Neural progenitor cell (in vitro differentiated cells): ENCODE results near the gene MGLL. TPM values are rescaled to one million over a fixed set of nuclear protein-coding genes. Genes with fewer than 3 reads are reported as not detected.

Experiments
- DNase-seq: peaks from one replicate; pipeline ENCODE4 v3.0.0-alpha.2; 2016; ENCODE audit warnings: low spot score
- H2AFZ ChIP-seq: fragments of 200-600 bp; sonication (generic); replicated peaks from 2 replicates; pipeline ENCODE4 v1.6.1; 2016; ENCODE audit warnings: antibody characterized with exemption
- H3F3A ChIP-seq: fragments of 200-600 bp; sonication (generic); 2 replicates; pipeline ENCODE4 v1.6.1; 2016; ENCODE audit warnings: antibody characterized with exemption, low read depth
- H3K27ac ChIP-seq: fragments of 200-600 bp; sonication (generic); 2 replicates; pipeline ENCODE4 v1.5.1; 2016; ENCODE audit warnings: mild to moderate bottlenecking
- H3K27me3 ChIP-seq: fragments of 200-600 bp; sonication (generic); 2 replicates; pipeline ENCODE4 v1.6.1; 2016; ENCODE audit warnings: mild to moderate bottlenecking, moderate library complexity
- H3K36me3 ChIP-seq: fragments of 200-600 bp; sonication (generic); 2 replicates; pipeline ENCODE4 v1.5.1; 2016
- H3K4me1 ChIP-seq: fragments of 200-600 bp; sonication (generic); 2 replicates; pipeline ENCODE4 v1.6.1; 2016; ENCODE audit warnings: mixed run types
- H3K4me2 ChIP-seq: fragments of 200-600 bp; sonication (generic); 2 replicates; pipeline ENCODE4 v1.6.1; 2016
- H3K4me3 ChIP-seq: fragments of 200-600 bp; sonication (generic); 2 replicates; pipeline ENCODE4 v1.5.1; 2016
- H3K79me2 ChIP-seq: fragments of 200-600 bp; sonication (generic); 2 replicates; pipeline ENCODE4 v1.6.1; 2016; ENCODE audit warnings: low read depth
- H3K9ac ChIP-seq: fragments of 200-600 bp; sonication (generic); 2 replicates; pipeline ENCODE4 v1.6.1; 2016
- H3K9me3 ChIP-seq: fragments of 200-600 bp; sonication (generic); 2 replicates; pipeline ENCODE4 v1.5.1; 2016; ENCODE audit warnings: low read depth
- H4K20me1 ChIP-seq: fragments of 200-600 bp; sonication (generic); 2 replicates; pipeline ENCODE4 v1.6.1; 2016; ENCODE audit warnings: low read depth
- H3K27ac Mint-ChIP-seq: 3 replicates; pipeline ENCODE4 v1.8.0; 2021; ENCODE audit warnings: mixed read lengths
- H3K27me3 Mint-ChIP-seq: 2 replicates; pipeline ENCODE4 v1.8.0; 2022; ENCODE audit warnings: low read depth, mild to moderate bottlenecking, inconsistent platforms, moderate library complexity, mixed read lengths; ENCODE audit not compliant: insufficient read depth
- H3K36me3 Mint-ChIP-seq: 3 replicates; pipeline ENCODE4 v1.8.0; 2021; ENCODE audit warnings: mixed read lengths
- H3K4me1 Mint-ChIP-seq: 3 replicates; pipeline ENCODE4 v1.8.0; 2021; ENCODE audit warnings: mixed read lengths
- H3K4me3 Mint-ChIP-seq: 3 replicates; pipeline ENCODE4 v1.8.0; 2021; ENCODE audit warnings: mild to moderate bottlenecking, moderate library complexity, mixed read lengths
- H3K9me3 Mint-ChIP-seq: 3 replicates; pipeline ENCODE4 v1.8.0; 2020; ENCODE audit warnings: mixed read lengths
- EZH2 ChIP-seq: fragments of 200-600 bp; sonication (generic); IDR thresholded peaks from 2 replicates; pipeline ENCODE4 v1.6.1; 2017; ENCODE audit warnings: antibody characterized with exemption, mild to moderate bottlenecking, moderate library complexity
- EZH2phosphoT487 ChIP-seq: fragments of 200-600 bp; sonication (generic); IDR thresholded peaks from 2 replicates; pipeline ENCODE4 v1.6.1; 2017; ENCODE audit warnings: antibody characterized with exemption
- total RNA-seq: library from RNA; depleted of rRNA; stranded (reverse); fragments of >200 nt; gene quantifications from 2 replicates; pipeline ENCODE4 v1.2.3, GENCODE V29; 2015; ENCODE audit warnings: low replicate concordance
- TF ChIP-seq, protein P1 (sequence below): fragments of 200-600 bp; sonication (generic); IDR thresholded peaks from 2 replicates; pipeline ENCODE4 v1.5.1; 2017; ENCODE audit warnings: antibody characterized with exemption, mild to moderate bottlenecking

The MGLL gene
- total RNA-seq, 1 donor from 2014 or later, result 0.15 TPM

DNA sequence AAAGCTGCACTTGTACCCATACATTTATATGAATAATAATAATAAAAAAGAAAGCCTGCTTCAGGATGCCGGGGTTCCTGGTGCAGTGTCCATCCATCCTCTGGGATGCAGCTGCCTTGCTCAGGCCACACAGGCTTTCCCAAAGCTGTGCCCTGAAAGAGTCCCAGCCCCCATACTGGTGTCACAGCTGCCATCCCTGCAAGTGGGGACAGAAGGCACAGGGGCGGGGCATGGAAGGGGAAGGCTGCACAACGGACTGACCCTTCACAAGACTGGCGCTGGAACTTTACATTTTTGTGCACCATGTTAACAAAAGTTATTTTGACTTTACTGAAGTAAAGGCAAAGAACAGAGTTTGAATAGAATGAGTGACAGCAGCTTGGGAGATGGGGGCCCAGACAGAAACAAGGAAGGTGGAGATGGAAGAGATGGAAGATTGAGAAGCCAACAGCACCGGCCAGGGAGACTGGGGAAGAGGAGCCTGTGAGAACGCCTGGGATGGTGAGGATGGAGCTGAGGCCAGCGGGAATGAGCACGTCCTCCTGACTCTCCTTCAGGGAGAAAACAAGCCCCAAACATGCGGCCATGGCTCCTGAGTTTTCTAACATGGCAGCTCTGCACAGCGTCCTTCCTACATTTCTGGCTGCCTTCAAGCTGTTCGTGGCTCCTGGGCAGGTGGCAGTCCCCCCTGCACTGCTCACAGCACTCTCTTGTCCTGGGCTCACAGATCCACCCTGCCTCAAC, 76.5 kb downstream of the MGLL start:
- Histone ChIP-seq H3K36me3 (no peaks in the 10 kb centered on the region), H3K9me3 (no peaks in the 10 kb centered on the region), H3K27me3 (no peaks in the 10 kb centered on the region), H3K4me3 (no peak overlapping the region), H3K4me2 (no peak overlapping the region), H3K4me1 (no peaks in the 10 kb centered on the region), H3F3A (no peaks in the 10 kb centered on the region), H3K79me2 (no peaks in the 10 kb centered on the region), H2AFZ (no peak overlapping the region), H3K27ac (no peak overlapping the region), H4K20me1 (no peaks in the 10 kb centered on the region), H3K9ac (no peak overlapping the region)
- Mint-ChIP-seq H3K9me3 (no peaks in the 10 kb centered on the region), H3K27me3 (peaks cover 4% of the 10 kb centered on the region), H3K4me3 (no peak overlapping the region), H3K27ac (no peak overlapping the region), H3K4me1 (peaks cover 18% of the 10 kb centered on the region), H3K36me3 (no peaks in the 10 kb centered on the region)
- DNase-seq, result no peak
- TF ChIP-seq, protein P1, sequence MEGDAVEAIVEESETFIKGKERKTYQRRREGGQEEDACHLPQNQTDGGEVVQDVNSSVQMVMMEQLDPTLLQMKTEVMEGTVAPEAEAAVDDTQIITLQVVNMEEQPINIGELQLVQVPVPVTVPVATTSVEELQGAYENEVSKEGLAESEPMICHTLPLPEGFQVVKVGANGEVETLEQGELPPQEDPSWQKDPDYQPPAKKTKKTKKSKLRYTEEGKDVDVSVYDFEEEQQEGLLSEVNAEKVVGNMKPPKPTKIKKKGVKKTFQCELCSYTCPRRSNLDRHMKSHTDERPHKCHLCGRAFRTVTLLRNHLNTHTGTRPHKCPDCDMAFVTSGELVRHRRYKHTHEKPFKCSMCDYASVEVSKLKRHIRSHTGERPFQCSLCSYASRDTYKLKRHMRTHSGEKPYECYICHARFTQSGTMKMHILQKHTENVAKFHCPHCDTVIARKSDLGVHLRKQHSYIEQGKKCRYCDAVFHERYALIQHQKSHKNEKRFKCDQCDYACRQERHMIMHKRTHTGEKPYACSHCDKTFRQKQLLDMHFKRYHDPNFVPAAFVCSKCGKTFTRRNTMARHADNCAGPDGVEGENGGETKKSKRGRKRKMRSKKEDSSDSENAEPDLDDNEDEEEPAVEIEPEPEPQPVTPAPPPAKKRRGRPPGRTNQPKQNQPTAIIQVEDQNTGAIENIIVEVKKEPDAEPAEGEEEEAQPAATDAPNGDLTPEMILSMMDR, result no peak
- no peak for TF ChIP-seq EZH2
- no peak for TF ChIP-seq EZH2phosphoT487

DNA sequence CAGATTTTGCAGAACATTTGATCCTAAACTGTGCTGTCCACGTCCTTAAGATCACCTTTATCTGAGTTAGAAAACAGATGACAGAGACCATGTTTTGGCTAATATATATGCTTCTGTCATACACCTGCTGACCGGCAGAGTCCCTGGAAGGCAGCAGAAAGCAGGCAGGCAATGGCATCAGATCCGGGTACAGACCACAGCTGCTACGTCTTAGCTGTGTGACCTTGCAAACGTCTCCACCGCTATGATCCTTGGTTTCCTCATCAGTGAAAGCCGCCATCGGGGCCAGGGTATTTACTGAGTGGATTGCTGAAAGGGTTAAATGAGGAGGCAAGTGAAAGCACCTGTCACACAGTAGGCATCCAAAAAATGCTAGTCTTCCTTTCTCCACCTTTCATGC, 77.4 kb downstream of the MGLL start:
- Histone ChIP-seq H4K20me1 (no peaks in the 10 kb centered on the region), H3K4me3 (no peak overlapping the region), H3K27ac (no peak overlapping the region), H3F3A (no peaks in the 10 kb centered on the region), H3K4me1 (no peaks in the 10 kb centered on the region), H3K79me2 (no peaks in the 10 kb centered on the region), H3K27me3 (no peaks in the 10 kb centered on the region), H2AFZ (no peak overlapping the region), H3K4me2 (no peak overlapping the region), H3K9me3 (no peaks in the 10 kb centered on the region), H3K36me3 (no peaks in the 10 kb centered on the region), H3K9ac (no peak overlapping the region)
- Mint-ChIP-seq H3K9me3 (no peaks in the 10 kb centered on the region), H3K36me3 (no peaks in the 10 kb centered on the region), H3K27me3 (peaks cover 4% of the 10 kb centered on the region), H3K4me3 (no peak overlapping the region), H3K4me1 (peaks cover 8% of the 10 kb centered on the region), H3K27ac (no peak overlapping the region)
- TF ChIP-seq EZH2 (no peak), EZH2phosphoT487 (no peak)
- DNase-seq, result no peak

DNA sequence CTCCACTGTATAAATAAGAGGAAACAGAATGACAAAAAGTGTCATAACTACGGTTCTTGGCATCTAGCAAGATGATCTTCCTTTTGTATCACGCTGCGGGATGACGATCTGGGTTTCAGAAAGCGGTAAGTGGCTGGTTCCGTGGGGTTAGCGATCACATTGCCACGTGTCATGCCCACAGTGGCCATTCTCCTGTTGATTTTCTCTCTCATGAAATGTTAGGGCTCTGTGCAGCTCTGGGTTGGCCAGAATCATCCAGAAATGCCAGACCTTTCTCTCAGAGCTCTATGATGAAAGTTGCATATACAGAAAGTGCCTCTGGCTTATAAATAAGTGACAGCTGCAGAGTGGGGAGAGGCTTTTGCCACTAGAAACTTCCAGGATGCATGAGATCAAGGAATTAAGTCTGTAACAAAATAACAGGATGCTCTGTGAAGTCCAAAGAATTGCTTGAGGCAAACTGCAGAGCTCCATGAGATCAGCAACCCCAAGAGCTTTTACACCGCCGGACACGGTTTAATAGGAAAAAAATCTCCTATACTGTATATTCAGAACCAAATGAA, 78.0 kb downstream of the MGLL start:
- H3K27me3 ChIP-seq, result no peaks in the 10 kb centered on the region
- no peaks in the 10 kb centered on the region for H3K9me3 Mint-ChIP-seq
- peaks cover 3% of the 10 kb centered on the region for H3K4me1 Mint-ChIP-seq
- no peaks in the 10 kb centered on the region for H3K79me2 ChIP-seq
- H3F3A ChIP-seq, result no peaks in the 10 kb centered on the region
- H3K27ac Mint-ChIP-seq, result no peak overlapping the region
- no peak overlapping the region for H3K27ac ChIP-seq
- H3K9ac ChIP-seq, result no peak overlapping the region
- H2AFZ ChIP-seq, result no peak overlapping the region
- no peak overlapping the region for H3K4me3 Mint-ChIP-seq
- H3K36me3 ChIP-seq, result no peaks in the 10 kb centered on the region
- no peak for DNase-seq
- H3K4me1 ChIP-seq, result no peaks in the 10 kb centered on the region
- H3K27me3 Mint-ChIP-seq, result peaks cover 4% of the 10 kb centered on the region
- TF ChIP-seq, protein P1, result no peak
- TF ChIP-seq EZH2phosphoT487 (no peak), EZH2 (no peak)
- no peaks in the 10 kb centered on the region for H3K9me3 ChIP-seq
- no peak overlapping the region for H3K4me2 ChIP-seq
- no peaks in the 10 kb centered on the region for H3K36me3 Mint-ChIP-seq
- H3K4me3 ChIP-seq, result no peak overlapping the region
- H4K20me1 ChIP-seq, result no peaks in the 10 kb centered on the region
